ENCODE data around the gene NRROS. TPM values are rescaled to one million over a fixed set of nuclear protein-coding genes. Genes with fewer than 3 reads are reported as not detected.

The NRROS gene
- total RNA-seq, 4 donors from 2014 or later: 1.8 to 3.1 (median 2.4) TPM

DNA sequence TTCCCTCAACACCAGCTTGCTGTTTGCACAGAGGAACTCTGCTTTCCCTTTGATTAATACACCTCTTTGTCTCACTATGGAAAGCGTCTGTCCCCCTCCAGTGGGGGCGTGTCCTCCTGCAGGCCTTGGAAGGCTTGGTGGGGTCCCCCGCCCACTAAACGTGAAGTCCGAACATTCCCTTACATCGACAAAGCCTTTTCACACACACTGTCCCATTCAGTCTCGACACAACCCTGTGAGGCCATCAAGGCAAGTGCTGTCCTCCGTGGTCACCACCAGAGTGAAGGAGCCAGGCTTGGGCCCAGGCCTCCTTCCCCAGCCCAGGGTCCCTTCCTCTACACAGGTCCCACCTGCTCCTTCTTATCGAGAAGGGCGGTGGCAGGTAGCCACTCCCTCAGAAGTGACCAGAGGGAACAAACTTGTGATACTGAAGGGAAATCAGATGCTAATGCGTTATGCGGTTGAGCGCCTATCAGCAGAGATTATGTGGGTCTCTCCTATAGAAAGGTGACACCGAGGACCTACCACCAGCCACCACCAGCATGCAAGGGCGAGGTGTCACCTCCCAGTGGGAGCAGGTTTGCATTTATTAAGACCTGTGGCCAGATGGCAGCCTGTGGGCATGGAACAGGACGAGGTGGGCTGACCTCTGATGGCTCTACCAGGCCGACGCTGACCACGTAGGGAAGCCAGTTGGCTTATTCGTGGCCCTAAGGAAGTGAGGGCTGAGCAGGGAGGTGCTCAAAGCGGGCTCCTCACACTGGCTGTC, 6.6 kb downstream of the NRROS start:
- intact Hi-C loops (cut with DNase I; ENCODE audit: low total_unique reads): no loop called here
- 88 to 90% methylated on average over 21 of the region's 21 CpGs for WGBS, 2 donors
- DNase-seq (ENCODE audit: low spot score in 2 of 2): no peak
- TF ChIP-seq, protein P1, sequence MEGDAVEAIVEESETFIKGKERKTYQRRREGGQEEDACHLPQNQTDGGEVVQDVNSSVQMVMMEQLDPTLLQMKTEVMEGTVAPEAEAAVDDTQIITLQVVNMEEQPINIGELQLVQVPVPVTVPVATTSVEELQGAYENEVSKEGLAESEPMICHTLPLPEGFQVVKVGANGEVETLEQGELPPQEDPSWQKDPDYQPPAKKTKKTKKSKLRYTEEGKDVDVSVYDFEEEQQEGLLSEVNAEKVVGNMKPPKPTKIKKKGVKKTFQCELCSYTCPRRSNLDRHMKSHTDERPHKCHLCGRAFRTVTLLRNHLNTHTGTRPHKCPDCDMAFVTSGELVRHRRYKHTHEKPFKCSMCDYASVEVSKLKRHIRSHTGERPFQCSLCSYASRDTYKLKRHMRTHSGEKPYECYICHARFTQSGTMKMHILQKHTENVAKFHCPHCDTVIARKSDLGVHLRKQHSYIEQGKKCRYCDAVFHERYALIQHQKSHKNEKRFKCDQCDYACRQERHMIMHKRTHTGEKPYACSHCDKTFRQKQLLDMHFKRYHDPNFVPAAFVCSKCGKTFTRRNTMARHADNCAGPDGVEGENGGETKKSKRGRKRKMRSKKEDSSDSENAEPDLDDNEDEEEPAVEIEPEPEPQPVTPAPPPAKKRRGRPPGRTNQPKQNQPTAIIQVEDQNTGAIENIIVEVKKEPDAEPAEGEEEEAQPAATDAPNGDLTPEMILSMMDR (IDR thresholded peaks at IDR 0.05): no peak
- TF ChIP-seq POLR2A (IDR thresholded peaks at IDR 0.05): no peak
- H3K4me3 ChIP-seq (ENCODE audit: low read depth, poor library complexity, severe bottlenecking): no peak overlapping the region

DNA sequence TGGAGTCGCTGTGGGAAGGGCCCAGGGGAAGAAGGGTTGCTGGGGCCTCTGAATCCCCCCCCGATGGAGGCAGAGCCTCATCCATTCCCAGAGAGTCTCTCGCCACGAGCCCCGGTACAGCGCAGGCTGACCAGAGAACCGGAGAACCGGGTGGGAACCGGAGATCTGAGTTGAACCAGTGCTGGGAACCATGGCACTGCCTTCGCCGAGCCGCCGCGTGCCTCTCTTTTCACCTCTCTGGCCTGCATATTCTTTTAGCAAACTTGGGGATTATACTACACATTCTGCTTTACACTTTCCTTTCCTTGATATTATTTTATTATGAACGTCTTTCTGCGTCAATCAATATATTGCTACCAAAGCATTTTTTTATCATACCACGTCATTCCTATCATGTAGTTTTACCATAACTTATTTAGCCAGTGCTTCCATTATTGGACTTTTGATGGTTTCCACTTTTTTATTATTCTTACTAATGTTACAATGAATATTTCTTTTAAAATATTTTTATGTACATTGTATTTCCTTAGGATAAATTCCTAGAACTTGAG, 7.2 kb downstream of the NRROS start:
- DNase-seq (ENCODE audit: low spot score in 2 of 2): no peak
- TF ChIP-seq, protein P1 (IDR thresholded peaks at IDR 0.05): no peak
- TF ChIP-seq POLR2A (IDR thresholded peaks at IDR 0.05): no peak
- intact Hi-C loops (cut with DNase I; ENCODE audit: low total_unique reads): no loop called here
- no peak overlapping the region for H3K4me3 ChIP-seq (ENCODE audit: low read depth, poor library complexity, severe bottlenecking)
- WGBS, 2 donors: 84 to 91% methylated on average over 17 of the region's 17 CpGs

DNA sequence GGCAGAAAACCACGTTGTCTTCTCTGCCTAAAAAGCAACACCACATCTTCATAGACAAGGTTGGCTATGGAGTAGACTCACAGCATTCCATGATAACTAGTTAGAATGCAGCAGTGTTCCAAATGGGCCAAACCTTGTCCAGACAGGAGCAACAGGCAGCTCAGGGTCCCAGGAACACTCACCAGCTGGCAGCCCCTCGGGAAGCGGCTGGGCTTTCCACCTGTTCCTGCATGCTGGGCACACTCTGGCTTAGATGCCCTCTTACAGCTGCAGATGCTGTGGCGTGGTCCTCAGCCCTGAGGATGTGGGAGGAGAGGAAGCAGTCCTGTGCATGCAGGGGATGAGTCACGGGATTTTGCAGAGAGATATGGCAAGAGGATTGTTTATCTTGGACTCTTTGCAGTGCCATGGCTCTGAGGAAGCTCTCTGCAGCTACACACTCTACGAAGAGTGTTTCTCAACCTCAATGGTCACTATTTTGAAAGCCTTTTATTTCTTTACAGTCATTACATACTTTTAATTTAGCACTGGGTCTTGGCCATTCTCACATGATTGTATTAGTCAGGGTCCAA, 11.3 kb downstream of the NRROS start:
- intact Hi-C loops (cut with DNase I; ENCODE audit: low total_unique reads): no loop called here
- WGBS, 2 donors: 13 to 16% methylated on average over 6 of the region's 6 CpGs
- H3K4me3 ChIP-seq (ENCODE audit: low read depth, poor library complexity, severe bottlenecking): no peak overlapping the region
- peak in 1 of 2 donors; percentile 71 for DNase-seq (ENCODE audit: low spot score in 2 of 2)
- no peak for TF ChIP-seq POLR2A (IDR thresholded peaks at IDR 0.05)
- TF ChIP-seq, protein P1 (IDR thresholded peaks at IDR 0.05): no peak

DNA sequence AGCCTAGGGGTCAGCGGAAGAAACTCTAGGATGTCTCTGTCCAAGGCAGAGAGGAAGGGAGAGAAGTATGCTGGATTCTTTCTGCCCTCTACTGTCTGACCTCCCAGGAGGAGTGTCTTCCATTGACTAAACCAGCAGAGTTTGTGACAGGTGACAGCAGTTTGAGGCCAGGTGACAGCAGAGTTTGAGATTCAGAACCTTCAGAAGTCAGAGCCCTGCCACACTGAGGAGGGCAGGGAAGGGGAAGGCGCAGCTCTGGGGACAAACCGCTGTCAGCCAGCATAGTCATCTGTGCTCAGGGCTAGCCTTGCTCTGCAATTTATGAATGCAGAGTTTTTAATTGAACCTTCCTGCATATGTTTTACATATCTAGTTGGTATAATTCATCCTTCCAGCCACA, 12.3 kb downstream of the NRROS start:
- intact Hi-C loops (cut with DNase I; ENCODE audit: low total_unique reads): no loop called here
- TF ChIP-seq, protein P1 (IDR thresholded peaks at IDR 0.05): no peak
- no peak for TF ChIP-seq POLR2A (IDR thresholded peaks at IDR 0.05)
- WGBS, 2 donors: 69 to 72% methylated on average over 3 of the region's 3 CpGs
- no peak for DNase-seq (ENCODE audit: low spot score in 2 of 2)
- H3K4me3 ChIP-seq (ENCODE audit: low read depth, poor library complexity, severe bottlenecking): no peak overlapping the region

DNA sequence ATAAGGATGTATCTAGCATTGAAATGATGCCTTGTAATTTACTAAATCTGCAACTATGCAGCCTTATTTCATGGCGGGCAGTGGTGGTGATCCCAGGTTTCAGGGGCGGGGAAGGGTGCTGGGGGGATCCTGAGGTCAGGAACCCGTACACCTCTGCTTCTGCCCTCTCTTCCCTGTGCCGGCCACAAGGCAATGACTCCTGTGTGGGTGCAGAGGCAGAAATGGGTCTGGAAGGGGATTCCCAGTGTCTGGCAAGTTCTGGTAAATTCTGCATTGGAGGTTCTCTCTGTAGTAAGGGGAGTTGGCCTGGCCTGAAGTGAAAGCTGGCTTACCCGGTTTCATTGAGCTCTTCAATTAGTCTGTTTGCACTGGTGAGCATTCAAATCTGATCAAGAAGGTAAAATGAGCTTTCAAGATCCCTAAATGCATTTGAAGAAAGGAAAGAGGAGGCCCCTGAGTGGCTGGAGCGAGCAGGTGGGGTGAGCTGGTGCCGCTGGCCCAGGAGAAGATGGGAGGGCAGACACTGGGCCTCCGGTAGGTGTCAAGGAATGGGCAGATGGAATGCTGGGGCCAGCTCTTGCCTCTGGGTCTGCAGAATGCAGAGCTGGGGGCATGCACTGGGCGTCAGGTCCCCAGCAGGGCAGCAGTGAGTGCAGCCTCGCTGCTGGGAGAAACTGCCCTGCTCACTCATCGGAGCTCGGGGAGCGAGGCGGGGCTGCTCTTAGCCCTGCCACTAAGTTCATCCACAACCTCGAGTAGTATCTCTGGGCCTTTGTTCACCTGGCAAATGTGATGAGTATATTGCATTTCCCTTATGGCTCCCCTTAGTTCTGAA, 13.7 kb downstream of the NRROS start:
- H3K4me3 ChIP-seq (ENCODE audit: low read depth, poor library complexity, severe bottlenecking): no peak overlapping the region
- no peak for TF ChIP-seq POLR2A (IDR thresholded peaks at IDR 0.05)
- TF ChIP-seq, protein P1 (IDR thresholded peaks at IDR 0.05): no peak
- DNase-seq (ENCODE audit: low spot score in 2 of 2): no peak
- WGBS, 2 donors: 78% methylated on average over 15 of the region's 15 CpGs
- intact Hi-C loops (cut with DNase I; ENCODE audit: low total_unique reads): no loop called here

Measured in lower leg skin (tissue), 4 donors.